ENCODE data around the gene CD302.
"Not testable (repeated sequence)": the region's sequence is repeated elsewhere in the genome, so short reads cannot be mapped to it uniquely, and the experiment has no call there.

CD302 gene

DNA sequence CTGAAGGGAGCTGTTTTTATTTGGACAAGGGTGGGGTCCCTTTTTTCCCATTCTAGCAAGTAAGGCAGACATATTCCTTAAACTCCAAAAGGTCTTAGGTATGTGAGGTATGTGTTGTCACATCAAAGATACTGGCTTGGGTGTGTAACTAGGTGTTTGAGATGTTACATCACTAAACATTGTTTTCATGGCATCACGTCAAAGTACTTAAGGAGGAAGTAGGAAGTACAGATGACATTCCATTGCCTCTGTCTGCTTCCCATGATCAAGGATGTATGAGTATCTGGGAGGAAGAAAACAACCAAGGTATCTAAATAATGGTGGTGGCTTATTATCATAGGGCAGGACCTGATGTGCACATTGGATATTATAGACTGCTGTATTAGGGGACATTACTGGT is 39.3 kb downstream of the CD302 start:
- no peak for DNase-seq (ENCODE audit: low read depth, low spot score)
- H3K4me3 ChIP-seq (ENCODE audit: low read length), result no peak overlapping the region

DNA sequence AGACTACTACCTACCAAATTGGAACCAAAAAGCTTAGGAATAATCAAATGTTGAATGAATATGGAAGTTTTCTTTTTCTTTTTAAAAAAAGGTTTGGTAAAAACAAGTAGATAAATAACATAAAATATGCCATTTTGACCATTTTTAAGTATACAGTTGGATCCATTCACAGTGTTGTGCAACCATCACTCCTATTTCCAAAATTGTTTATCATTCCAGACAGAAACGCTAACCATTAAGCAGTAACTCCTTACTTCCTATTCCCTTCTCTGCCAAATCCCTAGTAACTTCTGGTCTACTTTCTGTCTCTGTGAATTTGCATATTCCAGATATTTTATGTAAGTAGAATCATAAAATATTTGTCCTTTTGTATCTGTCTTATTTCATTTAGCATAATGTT is 39.8 kb downstream of the CD302 start:
- DNase-seq (ENCODE audit: low read depth, low spot score), result no peak
- H3K4me3 ChIP-seq (ENCODE audit: low read length), result no peak overlapping the region

DNA sequence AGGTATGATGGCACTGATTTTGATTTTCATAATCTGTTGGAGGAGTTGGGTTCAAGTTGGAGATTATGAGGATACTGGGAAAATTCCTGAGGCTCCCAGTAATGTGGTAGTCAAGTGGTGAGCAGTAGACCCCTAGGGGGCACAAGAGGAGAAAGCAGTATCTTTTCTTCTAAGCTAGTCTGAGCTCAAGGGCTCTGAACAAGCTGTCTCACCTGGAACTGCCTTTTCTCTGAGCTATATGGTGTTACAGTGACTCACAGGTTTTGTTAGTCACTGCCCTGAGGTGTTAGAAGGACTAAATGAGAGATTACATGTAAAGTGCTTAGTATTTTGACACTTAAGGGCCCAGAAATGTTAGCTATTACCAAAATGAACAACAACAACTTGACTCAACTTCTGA is 42.2 kb downstream of the CD302 start:
- DNase-seq (ENCODE audit: low read depth, low spot score), result no peak
- no peak overlapping the region for H3K4me3 ChIP-seq (ENCODE audit: low read length)

DNA sequence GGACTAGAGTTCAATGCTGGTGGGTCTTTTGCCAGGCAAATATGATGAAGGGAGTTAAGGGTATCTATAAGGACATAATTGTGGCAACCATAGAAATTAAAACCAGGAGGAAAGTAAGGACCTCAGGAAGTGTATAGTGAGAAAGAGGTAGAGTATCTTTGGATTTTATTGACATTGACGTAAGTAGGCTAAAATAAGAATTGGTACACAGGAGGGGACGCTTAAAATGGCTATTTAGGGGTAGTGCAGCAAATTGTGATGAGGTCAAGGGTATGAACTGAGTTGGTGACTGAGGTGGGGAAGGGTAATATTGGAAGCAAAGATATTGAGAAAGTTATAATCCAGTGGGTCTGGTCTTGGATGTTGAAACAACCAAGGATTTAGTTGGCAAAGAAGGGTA is 43.0 kb downstream of the CD302 start:
- H3K4me3 ChIP-seq (ENCODE audit: low read length), result no peak overlapping the region
- DNase-seq (ENCODE audit: low read depth, low spot score), result no peak

DNA sequence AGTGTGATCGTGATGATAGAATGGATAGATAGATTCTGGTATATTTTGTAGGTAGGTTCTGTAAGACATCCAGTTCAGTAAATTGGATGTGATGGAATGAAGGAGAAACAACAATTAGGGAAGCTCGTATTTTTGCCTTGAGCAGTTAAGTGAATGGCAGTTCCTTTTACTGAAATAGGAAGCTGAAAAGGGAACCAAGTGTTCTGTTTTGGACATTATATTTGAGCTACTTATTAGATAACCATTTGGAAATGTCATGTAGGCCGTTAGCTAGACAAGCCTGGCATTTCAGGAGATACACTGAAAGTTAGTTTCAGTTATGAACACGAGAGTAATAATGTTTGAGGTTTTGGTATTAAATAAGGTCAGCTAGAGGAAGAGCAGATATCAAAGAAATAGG is 44.2 kb downstream of the CD302 start:
- DNase-seq (ENCODE audit: low read depth, low spot score), result no peak
- no peak overlapping the region for H3K4me3 ChIP-seq (ENCODE audit: low read length)

DNA sequence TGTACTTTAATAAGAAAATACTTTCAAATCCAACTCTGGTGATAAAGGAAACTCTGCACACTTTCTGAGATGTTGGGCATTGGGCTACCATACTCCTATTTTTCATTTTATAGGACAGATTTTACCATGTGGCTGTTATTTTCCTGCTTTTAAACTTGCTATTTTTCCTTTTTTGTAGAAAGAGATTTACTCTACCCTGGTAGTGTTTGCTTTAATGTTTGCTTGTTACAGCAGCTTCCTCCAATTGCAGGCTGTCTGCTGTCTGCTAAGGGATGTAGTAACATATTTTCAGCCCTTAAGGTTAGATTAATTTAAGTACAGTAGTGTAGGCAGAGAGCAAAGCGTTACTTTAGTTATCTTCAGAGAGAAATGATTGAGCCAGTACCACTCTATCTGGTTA is 47.1 kb downstream of the CD302 start:
- DNase-seq (ENCODE audit: low read depth, low spot score), result no peak
- H3K4me3 ChIP-seq (ENCODE audit: low read length), result no peak overlapping the region

DNA sequence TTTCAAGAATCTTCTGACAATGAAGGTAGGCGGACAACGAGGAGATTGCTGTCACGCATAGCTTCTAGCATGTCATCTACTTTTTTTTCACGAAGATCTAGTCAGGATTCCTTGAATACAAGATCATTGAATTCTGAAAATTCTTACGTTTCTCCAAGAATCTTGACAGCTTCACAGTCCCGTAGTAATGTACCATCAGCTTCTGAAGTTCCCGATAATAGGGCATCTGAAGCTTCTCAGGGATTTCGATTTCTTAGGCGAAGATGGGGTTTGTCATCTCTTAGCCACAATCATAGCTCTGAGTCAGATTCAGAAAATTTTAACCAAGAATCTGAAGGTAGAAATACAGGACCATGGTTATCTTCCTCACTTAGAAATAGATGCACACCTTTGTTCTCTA is 49.9 kb downstream of the CD302 start:
- no peak overlapping the region for H3K4me3 ChIP-seq (ENCODE audit: low read length)
- DNase-seq (ENCODE audit: low read depth, low spot score), result no peak

DNA sequence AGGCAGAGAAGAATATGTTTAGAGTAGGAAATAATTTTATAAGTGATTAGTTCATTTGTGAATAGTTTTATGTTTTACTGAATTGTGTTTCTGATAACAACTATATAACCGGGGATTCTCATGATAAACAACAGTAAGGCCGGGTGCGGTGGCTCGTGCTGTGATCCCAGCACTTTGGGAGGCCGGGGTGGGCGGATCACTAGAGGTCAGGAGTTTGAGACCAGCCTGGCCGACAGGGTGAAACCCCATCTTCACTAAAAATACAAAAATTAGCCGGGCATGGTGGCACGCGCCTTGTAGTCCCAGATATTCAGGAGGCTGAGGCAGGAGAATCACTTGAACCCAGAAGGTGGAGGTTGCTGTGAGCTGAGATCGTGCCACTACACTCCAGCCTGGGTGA is 52.8 kb downstream of the CD302 start:
- H3K4me3 ChIP-seq (ENCODE audit: low read length); DNase-seq (ENCODE audit: low read depth, low spot score): not testable (repeated sequence)

DNA sequence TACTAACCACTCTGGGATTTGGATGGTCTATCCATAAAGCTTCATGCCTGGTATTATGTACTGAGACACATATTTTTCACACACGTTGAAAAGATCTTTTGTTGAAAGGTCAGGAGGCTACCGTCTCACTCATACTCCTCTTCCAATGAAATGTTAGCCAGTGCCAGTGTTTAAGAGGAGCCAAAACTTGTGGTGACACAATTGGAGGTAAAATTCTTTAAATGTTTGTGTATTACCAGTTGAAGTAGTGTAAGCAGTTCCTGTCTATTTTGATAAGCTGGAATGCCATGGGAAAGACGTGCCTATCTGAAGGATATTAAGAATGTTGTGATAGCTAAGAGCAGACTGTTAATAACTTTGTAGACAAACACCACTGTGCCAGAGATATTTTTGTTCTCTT is 53.6 kb downstream of the CD302 start:
- no peak for DNase-seq (ENCODE audit: low read depth, low spot score)
- no peak overlapping the region for H3K4me3 ChIP-seq (ENCODE audit: low read length)

DNA sequence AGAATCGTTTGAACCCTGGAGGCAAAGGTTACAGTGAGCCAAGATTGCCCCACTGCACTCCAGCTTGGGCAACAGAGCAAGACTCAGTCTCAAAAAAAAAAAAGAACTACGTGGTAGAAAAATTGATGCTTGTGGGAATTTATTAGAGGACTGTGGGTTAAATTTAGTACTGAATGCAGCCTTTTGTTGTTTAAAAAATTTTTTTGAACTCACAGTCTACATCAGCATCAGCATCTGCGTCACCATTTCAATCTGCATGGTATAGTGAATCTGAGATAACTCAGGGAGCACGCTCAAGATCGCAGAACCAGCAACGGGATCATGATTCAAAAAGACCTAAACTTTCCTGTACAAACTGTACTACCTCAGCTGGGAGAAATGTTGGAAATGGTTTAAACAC is 55.2 kb downstream of the CD302 start:
- no peak for DNase-seq (ENCODE audit: low read depth, low spot score)
- no peak overlapping the region for H3K4me3 ChIP-seq (ENCODE audit: low read length)

DNA sequence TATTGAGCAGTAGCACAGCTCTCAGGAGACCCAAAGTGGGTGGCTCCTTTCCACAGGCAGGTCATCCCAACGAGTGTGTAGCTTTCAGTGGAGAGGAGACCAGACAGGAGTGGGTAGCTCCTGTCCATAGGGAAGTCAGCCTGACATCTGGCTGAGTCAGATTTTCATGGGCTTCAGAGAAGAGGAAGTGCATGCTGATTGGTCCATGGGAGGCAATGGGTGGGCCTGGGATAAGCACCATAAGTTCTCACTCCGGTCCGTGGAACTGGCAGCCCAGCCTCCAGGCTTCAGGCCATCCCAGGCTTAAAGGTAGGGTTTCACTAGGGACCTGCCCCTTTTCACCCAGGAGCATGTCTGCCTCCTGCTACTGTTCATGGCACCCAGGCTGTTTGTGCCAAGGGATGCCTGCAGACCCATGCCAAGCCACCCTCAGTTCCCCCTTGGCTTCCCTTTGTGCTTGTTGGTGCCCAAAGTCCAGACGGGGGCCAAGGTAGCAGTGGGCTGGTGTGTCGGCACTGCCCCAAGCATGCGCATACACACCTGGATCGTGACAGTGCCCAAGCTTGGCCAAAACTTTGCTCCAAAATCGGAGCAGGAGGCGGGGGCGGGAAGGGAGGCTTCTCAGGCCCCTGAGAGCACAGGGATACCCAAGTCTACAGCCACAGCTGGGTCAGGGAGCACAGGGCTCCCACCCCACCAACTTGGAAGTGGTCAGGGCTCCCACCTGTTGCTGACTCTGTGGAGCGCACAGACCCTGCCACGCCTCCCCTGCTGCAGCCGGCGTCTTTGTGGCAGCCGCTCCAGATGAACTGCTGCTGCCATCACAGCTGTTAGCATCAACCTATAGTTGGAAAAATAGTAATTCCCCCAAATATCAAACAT is 59.3 kb downstream of the CD302 start:
- no peak overlapping the region for H3K4me3 ChIP-seq (ENCODE audit: low read length)
- DNase-seq (ENCODE audit: low read depth, low spot score), result no peak

DNA sequence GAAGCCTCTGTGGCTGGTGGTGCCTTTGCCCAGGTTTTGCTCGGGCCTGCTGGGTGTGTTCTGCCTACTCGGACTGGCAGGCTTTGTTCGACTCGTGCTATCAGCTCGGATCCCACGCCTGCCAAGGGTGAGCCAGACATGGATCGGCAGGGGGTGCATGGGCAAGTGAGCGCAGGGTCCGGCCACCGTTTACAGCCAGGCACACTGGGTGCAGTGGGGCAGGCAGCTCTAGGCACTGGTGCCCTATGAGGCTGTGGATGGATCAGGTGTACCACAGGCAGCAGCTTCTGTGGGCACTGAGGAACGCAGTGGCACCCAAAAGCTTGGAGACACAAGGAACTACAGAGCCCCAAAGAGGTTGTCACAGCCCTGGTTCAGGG is 60.1 kb downstream of the CD302 start:
- H3K4me3 ChIP-seq (ENCODE audit: low read length), result no peak overlapping the region
- no peak for DNase-seq (ENCODE audit: low read depth, low spot score)

DNA sequence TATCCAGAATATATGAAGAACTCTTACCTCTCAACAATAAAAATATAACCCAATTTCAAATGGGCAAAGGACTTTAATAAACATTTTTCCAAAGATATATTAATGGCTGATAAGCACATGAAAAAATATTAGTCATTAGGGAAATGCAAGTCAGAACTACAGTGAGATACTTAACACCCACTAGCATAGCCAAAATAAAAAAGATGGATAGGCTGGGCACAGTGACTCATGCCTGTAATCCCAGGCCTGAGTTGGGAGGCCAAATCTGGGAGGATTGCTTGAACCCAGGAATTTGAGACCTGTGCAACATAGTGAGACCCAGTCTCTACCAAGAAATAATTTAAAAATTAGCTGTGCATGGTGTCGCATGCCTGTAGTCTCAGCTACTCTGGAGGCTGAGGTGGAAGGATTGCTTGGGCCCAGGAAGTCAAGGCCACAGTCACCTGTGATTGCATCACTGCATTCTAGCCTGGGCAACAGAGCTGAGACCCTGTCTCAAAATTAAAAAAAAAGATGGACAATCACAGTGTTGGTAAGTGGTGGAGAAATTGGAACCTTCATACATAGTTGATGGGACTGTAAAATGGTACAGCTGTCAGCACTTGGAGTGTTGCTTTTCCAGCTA is 60.6 kb downstream of the CD302 start:
- DNase-seq (ENCODE audit: low read depth, low spot score), result no peak
- no peak overlapping the region for H3K4me3 ChIP-seq (ENCODE audit: low read length)

DNA sequence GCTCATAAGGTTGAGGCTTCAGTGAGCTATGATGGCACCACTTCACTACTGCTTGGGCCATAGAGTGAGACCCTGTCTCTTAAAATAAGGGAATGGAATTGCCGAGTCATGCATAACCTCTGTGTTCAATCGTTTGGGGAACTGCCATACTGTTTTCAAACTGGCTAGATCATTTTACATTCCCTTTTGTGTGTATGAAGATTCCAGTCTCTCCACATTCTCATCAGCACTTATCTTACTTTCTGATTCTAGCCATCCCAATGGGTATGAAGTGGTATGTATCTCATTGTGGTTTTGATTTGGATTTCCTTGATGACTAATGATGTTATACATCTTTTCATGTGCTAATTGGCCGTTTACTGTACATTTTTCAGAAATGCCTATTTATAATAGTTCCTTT is 62.0 kb downstream of the CD302 start:
- no peak for DNase-seq (ENCODE audit: low read depth, low spot score)
- no peak overlapping the region for H3K4me3 ChIP-seq (ENCODE audit: low read length)

DNA sequence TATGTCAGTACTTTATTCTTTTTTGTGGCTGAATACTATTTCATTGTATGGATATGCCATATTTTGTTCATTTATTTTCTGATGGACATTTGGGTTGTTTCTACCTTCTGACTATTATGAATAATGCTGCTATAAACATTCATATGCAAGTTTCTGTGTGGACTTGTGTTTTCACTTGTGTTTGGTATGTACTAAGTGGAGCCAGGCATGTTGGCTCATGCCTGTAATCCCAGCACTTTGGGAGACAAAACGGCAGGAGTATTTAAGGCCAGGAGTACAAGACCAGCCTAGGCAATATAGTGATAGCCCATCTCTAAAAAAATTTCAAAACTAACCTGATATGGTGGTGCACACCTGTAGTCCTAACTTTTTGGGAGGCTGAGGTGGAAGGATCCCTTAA is 62.4 kb downstream of the CD302 start:
- no peak overlapping the region for H3K4me3 ChIP-seq (ENCODE audit: low read length)
- no peak for DNase-seq (ENCODE audit: low read depth, low spot score)

DNA sequence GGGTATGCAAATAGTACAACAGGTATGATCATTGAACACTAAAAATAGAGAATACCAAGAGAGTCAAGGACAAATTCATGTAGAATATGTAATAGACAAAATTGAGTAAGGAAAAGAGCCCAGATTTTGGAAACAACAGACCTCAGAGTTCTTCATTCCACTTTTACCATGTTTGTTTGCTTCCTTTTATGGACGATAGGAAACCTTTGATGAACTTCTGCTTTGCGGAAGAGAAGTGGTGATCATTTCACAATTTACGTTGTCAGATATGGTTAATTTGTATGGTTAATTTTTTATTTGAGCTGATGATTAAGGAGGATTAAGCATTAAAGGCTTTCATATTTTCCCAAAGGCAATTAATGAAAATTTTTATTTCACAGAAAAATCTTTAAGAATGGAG is 69.4 kb downstream of the CD302 start:
- no peak for DNase-seq (ENCODE audit: low read depth, low spot score)
- no peak overlapping the region for H3K4me3 ChIP-seq (ENCODE audit: low read length)

DNA sequence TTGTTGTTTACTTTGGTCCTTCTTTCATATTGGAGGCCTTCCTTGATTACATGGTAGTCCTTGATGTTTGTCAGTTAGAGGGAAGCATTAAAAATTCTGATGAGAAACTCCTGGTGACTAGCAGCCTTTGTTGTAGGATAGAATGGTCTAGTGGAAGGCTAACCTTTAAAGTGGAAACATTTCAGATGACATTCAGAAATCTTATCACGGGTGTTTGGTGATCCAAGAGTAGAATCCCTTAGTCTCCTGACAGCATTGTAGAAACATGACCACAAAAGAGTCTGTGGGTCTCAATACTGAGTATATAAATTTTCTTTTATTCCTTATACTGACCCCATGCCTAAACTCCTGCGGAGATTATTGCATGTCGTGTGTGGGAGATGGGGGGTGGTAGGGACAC is 72.3 kb downstream of the CD302 start:
- no peak for DNase-seq (ENCODE audit: low read depth, low spot score)
- H3K4me3 ChIP-seq (ENCODE audit: low read length), result no peak overlapping the region

DNA sequence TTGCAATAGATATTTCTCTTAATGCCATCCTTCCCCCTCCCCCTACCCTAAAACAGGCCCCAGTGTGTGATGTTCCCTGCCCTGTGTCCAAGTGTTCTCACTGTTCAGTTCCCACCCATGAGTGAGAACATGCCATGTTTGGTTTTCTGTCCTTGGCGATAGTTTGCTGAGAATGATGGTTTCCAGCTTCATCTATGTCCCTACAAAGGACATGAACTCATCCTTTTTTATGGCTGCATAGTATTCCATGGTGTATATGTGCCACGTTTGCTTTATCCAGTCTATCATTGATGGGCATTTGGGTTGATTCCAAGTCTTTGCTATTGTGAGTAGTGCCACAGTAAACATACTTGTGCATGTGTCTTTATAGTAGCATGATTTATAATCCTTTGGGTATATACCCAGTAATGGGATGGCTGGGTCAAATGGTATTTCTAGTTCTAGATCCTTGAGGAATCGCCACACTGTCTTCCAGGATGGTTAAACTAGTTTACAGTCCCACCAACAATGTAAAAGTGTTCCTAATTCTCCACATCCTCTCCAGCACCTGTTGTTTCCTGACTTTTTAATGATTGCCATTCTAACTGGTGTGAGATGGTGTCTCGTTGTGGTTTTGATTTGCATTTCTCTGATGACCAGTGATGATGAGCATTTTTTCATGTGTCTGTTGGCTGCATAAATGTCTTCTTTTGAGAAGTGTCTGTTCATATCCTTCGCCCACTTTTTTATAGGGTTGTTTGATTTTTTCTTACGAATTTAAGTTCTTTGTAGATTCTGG is 73.0 kb downstream of the CD302 start:
- DNase-seq (ENCODE audit: low read depth, low spot score); H3K4me3 ChIP-seq (ENCODE audit: low read length): not testable (repeated sequence)

DNA sequence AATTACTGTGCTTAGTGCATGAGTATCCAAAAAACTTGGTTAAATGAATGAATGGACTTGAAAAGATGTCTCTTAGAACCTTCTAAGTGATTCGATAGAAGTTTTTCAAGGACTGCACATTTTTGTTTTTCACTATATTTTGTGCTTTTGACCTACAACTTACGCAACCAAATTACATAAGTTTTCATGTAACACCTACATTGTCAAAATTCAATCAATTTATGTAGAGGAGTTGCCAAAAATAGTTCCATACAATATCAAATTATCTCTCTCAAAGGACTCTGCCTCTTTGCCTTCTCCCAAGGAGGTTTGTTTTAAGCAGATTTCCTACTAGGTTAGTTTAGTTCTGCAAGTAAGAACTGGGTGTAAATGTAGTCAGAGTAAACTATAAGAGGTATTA is 75.4 kb downstream of the CD302 start:
- no peak overlapping the region for H3K4me3 ChIP-seq (ENCODE audit: low read length)
- DNase-seq (ENCODE audit: low read depth, low spot score), result no peak

DNA sequence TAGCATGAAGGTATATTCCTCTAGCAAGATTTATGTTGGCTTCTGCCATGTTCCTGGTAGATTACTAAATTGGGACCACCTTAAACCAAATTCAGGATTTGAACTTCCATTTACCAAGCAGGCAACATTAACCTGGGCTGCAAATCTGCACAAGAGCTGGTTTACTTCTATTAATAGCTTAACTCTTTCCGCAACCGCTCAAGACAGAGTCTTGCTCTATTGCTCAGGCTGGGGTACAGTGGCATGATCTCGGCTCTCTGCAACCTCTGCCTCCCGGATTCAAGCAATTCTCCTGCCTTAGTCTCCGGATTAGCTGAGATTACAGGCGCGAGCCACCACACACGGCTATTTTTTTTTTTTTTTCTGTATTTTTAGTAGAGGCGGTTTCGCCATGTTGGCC is 77.3 kb downstream of the CD302 start:
- no peak overlapping the region for H3K4me3 ChIP-seq (ENCODE audit: low read length)
- DNase-seq (ENCODE audit: low read depth, low spot score), result no peak

All from Jurkat, Clone E6-1 (cell line).